SH-SY5Y (cell line): Measurements from ENCODE around the gene TCF12.

Experiments
- GATA2 ChIP-seq: IDR thresholded peaks from 2 replicates; pipeline ENCODE4 v1.6.1; 2011; ENCODE audit warnings: mild to moderate bottlenecking, low read depth, low read length
- GATA3 ChIP-seq: IDR thresholded peaks from 2 replicates; pipeline ENCODE4 v1.6.1; 2011; ENCODE audit warnings: low read depth, mild to moderate bottlenecking, low read length, moderate library complexity

- TF ChIP-seq GATA2 (no peak), GATA3 (no peak)
Observed at GRCh38 chr15:57012556-57012955, 94.1 kb downstream of the TCF12 start.
